H1 (cell line): Measurements from ENCODE around the gene PDGFD. TPM values are rescaled to one million over a fixed set of nuclear protein-coding genes. Genes with fewer than 3 reads are reported as not detected.

ENCODE experiments used
- CTCF ChIA-PET: fragments of 300-600 bp; sonication (Branson Sonifier 250); formaldehyde crosslinking; loops from one replicate; lab custom pipeline; 2021; ENCODE audit not compliant: partially characterized antibody; lab: Charles Lee
- POLR2A ChIA-PET: fragments of 300-600 bp; sonication (Branson Sonifier 250); formaldehyde crosslinking; loops from one replicate; lab custom pipeline; 2021; ENCODE audit warnings: inconsistent platforms; ENCODE audit not compliant: partially characterized antibody; lab: Charles Lee
- DNase-seq, 2 experiments: peaks; one replicate each; pipeline versions ENCODE4 v3.0.0 to v3.0.0-alpha.2; 2010 to 2022; ENCODE audit warnings: low spot score in 2 of 2, low read depth in 1 of 2, mixed read lengths in 1 of 2
- FAIRE-seq: peaks from 2 replicates; lab custom pipeline; 2011; peaks lifted over from hg19 to GRCh38; lab: Jason Lieb, UNC
- H2AFZ ChIP-seq: 2 replicates; pipeline ENCODE4 v1.8.1; 2012; ENCODE audit warnings: low read length, inconsistent platforms
- H2AK5ac ChIP-seq: 2 replicates; pipeline ENCODE4 v1.6.1; 2013; ENCODE audit warnings: low read depth, low read length
- H2BK120ac ChIP-seq: replicated peaks from 2 replicates; pipeline ENCODE3; 2013; ENCODE audit warnings: low read depth, low read length, inconsistent platforms
- H2BK12ac ChIP-seq: 2 replicates; pipeline ENCODE4 v1.6.1; 2013; ENCODE audit warnings: low read depth, low read length
- H2BK15ac ChIP-seq: 2 replicates; pipeline ENCODE4 v1.6.1; 2013; ENCODE audit warnings: low read length
- H2BK20ac ChIP-seq: 2 replicates; pipeline ENCODE4 v1.6.1; 2013; ENCODE audit warnings: low read length
- H2BK5ac ChIP-seq: 2 replicates; pipeline ENCODE4 v1.6.1; 2013; ENCODE audit warnings: low read depth, low read length
- H3K14ac ChIP-seq: 2 replicates; pipeline ENCODE4 v1.6.1; 2013; ENCODE audit warnings: inconsistent platforms; ENCODE audit not compliant: insufficient read length
- H3K18ac ChIP-seq: 2 replicates; pipeline ENCODE4 v1.6.1; 2013; ENCODE audit warnings: low read length; ENCODE audit errors: extremely low read depth
- H3K23ac ChIP-seq: 2 replicates; pipeline ENCODE4 v1.6.1; 2013; ENCODE audit warnings: inconsistent platforms; ENCODE audit not compliant: insufficient read length
- H3K23me2 ChIP-seq: 2 replicates; pipeline ENCODE4 v1.6.1; 2013; ENCODE audit warnings: low read depth, low read length
- H3K27ac ChIP-seq: 2 replicates; pipeline ENCODE4 v1.6.1; 2011; ENCODE audit warnings: low read depth, low read length, inconsistent platforms
- H3K27me3 ChIP-seq, 4 experiments: replicated peaks in 1 of 4; 1 replicate in 1 of 4; 2 replicates in 3 of 4; pipeline versions ENCODE4 v1.6.1 to v1.8.1; 2011 to 2013; ENCODE audit warnings: low read length in 3 of 4, mild to moderate bottlenecking in 3 of 4, inconsistent platforms in 2 of 4, mixed read lengths in 2 of 4, moderate library complexity in 1 of 4; ENCODE audit not compliant: control insufficient read depth in 3 of 4, insufficient read depth in 3 of 4; ENCODE audit errors: extremely low read depth in 1 of 4
- H3K36me3 ChIP-seq, 4 experiments: 2 replicates each; pipeline versions ENCODE4 v1.6.1 to v1.8.1; 2011 to 2013; ENCODE audit warnings: mild to moderate bottlenecking in 4 of 4, low read length in 3 of 4, moderate library complexity in 2 of 4, control low read depth in 1 of 4, inconsistent platforms in 1 of 4; ENCODE audit not compliant: insufficient read depth in 4 of 4, control insufficient read depth in 2 of 4
- H3K4ac ChIP-seq: replicated peaks from 2 replicates; pipeline ENCODE3; 2013; ENCODE audit warnings: low read length, low read depth, mixed read lengths, inconsistent platforms; ENCODE audit not compliant: insufficient read length
- H3K4me1 ChIP-seq, 4 experiments: replicated peaks in 1 of 4; 1 replicate in 1 of 4; 2 replicates in 3 of 4; pipeline versions ENCODE4 v1.6.1 to v1.8.1; 2011 to 2013; ENCODE audit warnings: low read length in 3 of 4, inconsistent platforms in 2 of 4, mixed read lengths in 1 of 4; ENCODE audit not compliant: insufficient read depth in 4 of 4, control insufficient read depth in 3 of 4
- H3K4me2 ChIP-seq, 2 experiments: 2 replicates each; pipeline versions ENCODE4 v1.6.1 to v1.8.1; 2011 to 2013; ENCODE audit warnings: low read depth in 2 of 2, low read length in 2 of 2, control low read depth in 1 of 2, inconsistent platforms in 1 of 2, mild to moderate bottlenecking in 1 of 2; ENCODE audit not compliant: insufficient read depth in 1 of 2
- H3K4me3 ChIP-seq, 4 experiments: fragments of 200-600, 300-600 bp in 1 of 4; sonication (generic), shearing (Covaris generic), sonication (Bioruptor Twin) in 1 of 4; 2 replicates each; pipeline versions ENCODE4 v1.5.1 to v1.8.1; 2011 to 2016; ENCODE audit warnings: low read length in 4 of 4, low read depth in 3 of 4, control low read depth in 2 of 4, inconsistent platforms in 2 of 4, mild to moderate bottlenecking in 2 of 4, mixed read lengths in 1 of 4, moderate library complexity in 1 of 4; ENCODE audit not compliant: insufficient read depth in 2 of 4; ENCODE audit errors: extremely low read depth in 1 of 4
- H3K56ac ChIP-seq: replicated peaks from 2 replicates; pipeline ENCODE3; 2013; ENCODE audit warnings: low read depth, mild to moderate bottlenecking, mixed read lengths, low read length, inconsistent platforms; ENCODE audit not compliant: insufficient read length
- H3K79me1 ChIP-seq: 2 replicates; pipeline ENCODE4 v1.6.1; 2013; ENCODE audit warnings: low read depth, low read length, control low read depth
- H3K79me2 ChIP-seq, 2 experiments: 2 replicates each; pipeline versions ENCODE4 v1.6.1 to v1.8.1; 2012 to 2013; ENCODE audit warnings: low read length in 2 of 2, mild to moderate bottlenecking in 2 of 2, inconsistent platforms in 1 of 2; ENCODE audit not compliant: insufficient read depth in 2 of 2, control insufficient read depth in 1 of 2
- H3K9ac ChIP-seq, 4 experiments: replicated peaks in 1 of 4; 1 replicate in 1 of 4; 2 replicates in 3 of 4; pipeline versions ENCODE4 v1.6.1 to v1.8.1; 2011 to 2013; ENCODE audit warnings: low read depth in 3 of 4, low read length in 3 of 4, control low read depth in 2 of 4, mild to moderate bottlenecking in 2 of 4, moderate library complexity in 2 of 4, inconsistent platforms in 1 of 4; ENCODE audit errors: extremely low read depth in 1 of 4
- H3K9me3 ChIP-seq, 2 experiments: 2 replicates each; pipeline versions ENCODE4 v1.6.1 to v1.8.1; 2012 to 2013; ENCODE audit warnings: mild to moderate bottlenecking in 2 of 2, moderate library complexity in 2 of 2, control low read depth in 1 of 2, inconsistent platforms in 1 of 2, low read depth in 1 of 2, low read length in 1 of 2, mixed read lengths in 1 of 2; ENCODE audit not compliant: insufficient read depth in 2 of 2
- H4K20me1 ChIP-seq, 2 experiments: replicated peaks in 1 of 2; 2 replicates each; pipeline versions ENCODE3 to v1.8.1; 2011 to 2013; ENCODE audit warnings: inconsistent platforms in 2 of 2, low read length in 2 of 2, mild to moderate bottlenecking in 1 of 2; ENCODE audit not compliant: insufficient read depth in 2 of 2, control insufficient read depth in 1 of 2
- H4K5ac ChIP-seq: 2 replicates; pipeline ENCODE4 v1.6.1; 2013; ENCODE audit warnings: low read length, low read depth, mixed read lengths, inconsistent platforms; ENCODE audit not compliant: insufficient read length
- H4K8ac ChIP-seq: 2 replicates; pipeline ENCODE4 v1.8.0; 2013; ENCODE audit warnings: mild to moderate bottlenecking, moderate library complexity, low read length, inconsistent platforms; ENCODE audit not compliant: insufficient read depth; ENCODE audit errors: extremely low read depth
- H4K91ac ChIP-seq: replicated peaks from 2 replicates; pipeline ENCODE3; 2013; ENCODE audit warnings: low read length, mixed read lengths, inconsistent platforms; ENCODE audit not compliant: insufficient read length
- ASH2L ChIP-seq: fragments of 200-600, 300-600 bp; sonication (generic); IDR thresholded peaks from one replicate; pipeline ENCODE4 v1.7.1; 2017; ENCODE audit warnings: low read length
- BRCA1 ChIP-seq: IDR thresholded peaks from 2 replicates; pipeline ENCODE4 v1.6.1; 2012; ENCODE audit warnings: low read depth, low read length, improper control_type of control experiment
- CBX5 ChIP-seq: fragments of 300-800, 300-1000 bp; sonication (generic); IDR thresholded peaks from 2 replicates; pipeline ENCODE4 v1.7.1; 2016; ENCODE audit warnings: antibody characterized with exemption, low read length, low read depth
- E2F6 ChIP-seq: IDR thresholded peaks from 2 replicates; pipeline ENCODE4 v1.6.1; 2012; ENCODE audit warnings: inconsistent platforms
- EP300 ChIP-seq, 2 experiments: IDR thresholded peaks; 1 replicate in 1 of 2; 2 replicates in 1 of 2; pipeline ENCODE4 v1.6.1; 2011 to 2012; ENCODE audit warnings: low read depth in 2 of 2, low read length in 2 of 2, mild to moderate bottlenecking in 2 of 2, borderline replicate concordance in 1 of 2, inconsistent platforms in 1 of 2, moderate library complexity in 1 of 2
- EZH2 ChIP-seq: fragments of 200-600 bp; sonication (generic); IDR thresholded peaks from 2 replicates; pipeline ENCODE4 v1.7.1; 2012; ENCODE audit warnings: low read depth, mild to moderate bottlenecking, moderate library complexity, low read length, inconsistent platforms; ENCODE audit not compliant: severe bottlenecking
- KDM5A ChIP-seq: fragments of 200-600 bp; IDR thresholded peaks from 2 replicates; pipeline ENCODE4 v1.7.1; 2012; ENCODE audit warnings: mild to moderate bottlenecking, low read length, inconsistent platforms, mixed read lengths
- POLR2AphosphoS5 ChIP-seq: IDR thresholded peaks from 2 replicates; pipeline ENCODE4 v1.6.1; 2011; ENCODE audit warnings: low read depth, low read length
- SP1 ChIP-seq: IDR thresholded peaks from 2 replicates; pipeline ENCODE4 v1.6.1; 2011; ENCODE audit warnings: low read depth, low read length
- USF2 ChIP-seq: IDR thresholded peaks from 2 replicates; pipeline ENCODE4 v1.6.1; 2011; ENCODE audit warnings: low read length, improper control_type of control experiment
- YY1 ChIP-seq: IDR thresholded peaks from 2 replicates; pipeline ENCODE4 v1.6.1; 2011; ENCODE audit warnings: low read depth, mild to moderate bottlenecking, low read length
- polyA plus RNA-seq, 7 experiments: library from polyadenylated mRNA; depleted of rRNA in 3 of 7; stranded (reverse) in 5 of 7; unstranded in 2 of 7; fragments of >200 nt in 5 of 7; fragments of 200-250 nt in 2 of 7; gene quantifications; 1 replicate in 5 of 7; 2 replicates in 1 of 7; 4 replicates in 1 of 7; pipeline versions ENCODE4 v1.2.1 to v1.2.3, GENCODE V29; 2011 to 2013; ENCODE audit warnings: missing spikeins in 2 of 7, mixed read lengths in 2 of 7
- total RNA-seq: library from RNA; stranded (reverse); fragmentation: NEBNext Ultra II Directional; extraction: Animal tissue kit (Norgen Biotek cat#: 25700); gene quantifications from 2 replicates; pipeline ENCODE4 v1.2.1, GENCODE V29; 2021

PDGFD gene
- total and polyA plus RNA-seq, 2 of the 8 experiments (the other 6 are each of a cell fraction or from before 2014, with no cell fraction given), result 1.1 to 3.9 TPM

GRCh38 chr11:104078995-104079394 is 85.0 kb downstream of the PDGFD start:
- Histone ChIP-seq H2BK120ac (no peak overlapping the region), H4K8ac (no peak overlapping the region), H3K79me1 (no peaks in the 10 kb centered on the region), H3K9ac (no peak overlapping the region), H3K4me3 (no peak overlapping the region), H2BK20ac (no peak overlapping the region), H3K18ac (no peak overlapping the region), H3K27ac (no peak overlapping the region), H3K4me2 (no peak overlapping the region), H4K91ac (no peak overlapping the region), H3K23me2 (no peaks in the 10 kb centered on the region), H2AK5ac (no peak overlapping the region), H4K5ac (no peak overlapping the region), H3K27me3 (no peaks in the 10 kb centered on the region), H2BK12ac (no peak overlapping the region), H3K4me1 (peaks cover 0 to 2% (median 0%) of the 10 kb centered on the region in 4 experiments; a peak in 2 of 7 replicates), H2BK15ac (no peak overlapping the region), H3K14ac (no peak overlapping the region), H3K56ac (no peak overlapping the region), H4K20me1 (no peaks in the 10 kb centered on the region), H3K79me2 (no peaks in the 10 kb centered on the region), H3K4ac (no peak overlapping the region), H3K9me3 (no peaks in the 10 kb centered on the region), H3K36me3 (no peaks in the 10 kb centered on the region), H2AFZ (no peak overlapping the region), H3K23ac (no peak overlapping the region)
- ChIA-PET POLR2A (no interaction called here), CTCF (interaction anchor here (0.9 kb wide), 1 partner anchor 17 kb away, joined by 3 read pairs; no protein-coding TSS in a partner anchor)
- FAIRE-seq (no peak), DNase-seq (no peak)
- no peak for TF ChIP-seq E2F6
- no peak for TF ChIP-seq BRCA1
- TF ChIP-seq USF2, result no peak
- no peak for TF ChIP-seq KDM5A
- no peak for TF ChIP-seq EZH2
- TF ChIP-seq CBX5, result no peak
- TF ChIP-seq ASH2L, result no peak
- no peak for TF ChIP-seq YY1
- no peak for TF ChIP-seq POLR2AphosphoS5
- TF ChIP-seq EP300 (IDR thresholded peaks at IDR 0.05; ENCODE audit: borderline replicate concordance in 1 of 2, low read depth in 2 of 2, low read length in 2 of 2), result no peak
- no peak for TF ChIP-seq SP1
- TF ChIP-seq, all 59 proteins: peak for 0
- H2BK5ac ChIP-seq, result no peak overlapping the region
